Muscle layer of duodenum (tissue), 2 donors: ENCODE measurements around the gene ATP6AP1.

Experiments
- H3K27ac ChIP-seq: one replicate; pipeline ENCODE4 v1.7.0; 2013; ENCODE audit warnings: mild to moderate bottlenecking, low read length
- H3K27me3 ChIP-seq: one replicate; pipeline ENCODE4 v1.7.0; 2013; ENCODE audit warnings: low read depth, mild to moderate bottlenecking, control low read depth, low read length
- H3K36me3 ChIP-seq, 2 donors: one replicate each; pipeline ENCODE4 v1.7.0; 2013; ENCODE audit warnings: low read length in 2 of 2, control low read depth in 1 of 2, mild to moderate bottlenecking in 1 of 2; ENCODE audit not compliant: insufficient read depth in 2 of 2, control insufficient read depth in 1 of 2
- H3K4me1 ChIP-seq, 2 donors: one replicate each; pipeline ENCODE4 v1.7.0; 2013; ENCODE audit warnings: low read length in 2 of 2, mild to moderate bottlenecking in 2 of 2, control low read depth in 1 of 2, moderate library complexity in 1 of 2; ENCODE audit not compliant: insufficient read depth in 2 of 2, control insufficient read depth in 1 of 2
- H3K4me3 ChIP-seq, 2 donors: one replicate each; pipeline ENCODE4 v1.7.0; 2013; ENCODE audit warnings: low read length in 2 of 2, low read depth in 1 of 2, mild to moderate bottlenecking in 1 of 2
- H3K9me3 ChIP-seq, 2 donors: one replicate each; pipeline ENCODE4 v1.7.0; 2013; ENCODE audit warnings: low read length in 2 of 2, control low read depth in 1 of 2, mild to moderate bottlenecking in 1 of 2; ENCODE audit not compliant: control insufficient read depth in 1 of 2
- donor health status: healthy.

ATP6AP1 gene

DNA sequence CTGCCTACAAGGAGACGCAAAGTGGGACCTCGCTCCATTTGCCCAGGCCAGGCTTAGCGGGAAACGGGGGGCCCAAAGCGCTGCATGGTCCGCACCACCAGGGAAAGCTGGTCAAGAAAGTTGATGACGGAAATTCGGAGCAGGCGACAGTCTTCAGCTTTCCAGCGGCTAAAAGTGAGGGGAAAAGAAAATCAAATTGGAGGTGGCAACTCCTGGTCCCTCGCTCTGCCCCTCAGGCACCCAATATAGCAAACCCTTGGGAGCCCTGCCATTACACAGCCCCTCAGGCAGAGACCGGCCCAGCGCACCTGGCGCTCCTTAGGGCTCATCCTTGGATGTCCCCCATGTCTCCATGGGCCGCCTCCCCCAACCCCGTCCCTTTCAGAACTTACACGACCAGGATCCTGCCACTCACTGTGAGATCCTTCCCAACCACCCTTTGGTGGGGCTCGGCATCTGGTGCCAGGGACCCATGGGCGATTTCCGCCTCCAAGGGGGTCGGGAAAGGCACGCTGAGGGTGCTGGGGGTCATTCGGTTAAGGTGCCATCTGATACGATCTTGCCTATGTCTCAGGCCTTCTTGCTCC lies 49.5 kb downstream of the ATP6AP1 start:
- H3K27me3 ChIP-seq: no peaks in the 10 kb centered on the region
- H3K4me3 ChIP-seq: peak overlapping the region; percentile 16 to 56
- H3K27ac ChIP-seq: no peak overlapping the region
- peaks cover 0 to 5% of the 10 kb centered on the region in 2 donors for H3K4me1 ChIP-seq
- H3K36me3 ChIP-seq: peaks cover 0 to 3% of the 10 kb centered on the region in 2 donors
- no peaks in the 10 kb centered on the region for H3K9me3 ChIP-seq

DNA sequence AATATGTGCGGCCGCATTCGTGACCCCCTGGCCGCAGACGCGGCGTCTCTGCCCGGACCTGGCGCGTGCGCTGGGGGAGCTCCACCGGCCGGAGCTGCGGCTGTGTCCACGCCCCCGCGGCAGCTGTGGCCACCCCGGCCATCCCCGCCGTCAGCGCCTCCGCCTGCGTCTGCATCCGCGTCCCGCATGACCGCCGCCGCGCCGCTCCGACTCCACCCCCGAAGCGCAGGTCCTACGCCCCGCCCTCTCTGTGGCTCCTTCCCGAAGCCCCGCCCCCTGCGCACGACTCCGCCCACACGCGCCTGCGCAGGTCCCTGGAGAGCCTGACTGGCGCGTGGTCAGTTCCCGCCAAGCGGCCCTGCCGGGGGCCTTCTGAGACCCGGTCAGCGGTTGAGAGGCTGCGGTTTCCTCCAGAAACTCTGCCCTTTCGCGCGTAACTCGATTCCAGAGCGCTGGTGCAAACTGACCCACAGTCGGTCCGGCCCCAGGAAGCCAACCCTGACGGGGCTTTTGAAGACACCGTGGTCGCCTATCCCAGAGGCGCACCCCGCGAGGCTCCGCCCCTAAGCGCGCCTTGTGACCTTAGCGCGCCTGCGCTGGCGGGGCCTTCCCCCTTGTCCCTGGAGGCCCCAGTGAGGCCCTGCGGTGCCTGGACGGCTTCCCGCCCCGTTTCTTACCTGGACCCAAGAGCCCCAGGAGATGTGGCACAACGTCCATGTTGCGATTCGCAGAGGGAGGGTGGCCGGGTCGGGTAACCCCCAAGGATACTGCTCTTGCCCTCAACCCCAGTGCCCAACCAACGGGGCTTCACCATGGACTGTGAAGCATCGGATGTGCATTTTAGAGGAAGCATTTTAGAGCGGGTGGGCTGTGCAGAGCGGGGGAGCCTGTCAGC lies 50.5 kb downstream of the ATP6AP1 start, which contains the start of gene LAGE3:
Gene LAGE3 (minus strand): TSS at position 554 of the 895 bp plus-strand sequence. CDS start 366 bp downstream, at position 188.
- Histone ChIP-seq H3K27me3 (no peaks in the 10 kb centered on the region), H3K9me3 (no peaks in the 10 kb centered on the region), H3K27ac (no peak within 1 kb of the TSS), H3K4me3 (peak within 1 kb of the TSS; percentile 37 to 56), H3K4me1 (peaks cover 0 to 5% of the 10 kb centered on the region in 2 donors), H3K36me3 (no peaks in the 10 kb centered on the region)

DNA sequence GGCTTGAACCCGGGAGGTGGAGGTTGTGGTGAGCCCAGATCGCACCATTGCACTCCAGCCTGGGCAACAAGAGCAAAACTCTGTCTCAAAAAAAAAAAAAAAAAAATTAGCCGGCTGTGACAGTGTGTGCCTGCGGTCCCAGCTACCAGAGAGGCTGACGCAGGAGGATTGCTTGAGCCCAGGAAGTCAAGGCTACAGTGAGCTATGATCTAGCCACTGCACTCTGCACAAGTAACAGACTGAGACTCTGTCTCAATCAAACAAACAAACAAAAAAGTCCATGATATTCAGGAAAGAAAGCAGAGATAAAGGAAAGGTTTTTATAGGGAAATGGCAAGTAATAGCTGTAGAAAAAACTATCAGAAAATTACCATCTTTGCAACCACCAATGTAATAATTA lies 52.7 kb downstream of the ATP6AP1 start:
- Histone ChIP-seq H3K27me3 (no peaks in the 10 kb centered on the region), H3K36me3 (no peaks in the 10 kb centered on the region), H3K4me3 (no peak overlapping the region), H3K9me3 (no peaks in the 10 kb centered on the region), H3K27ac (no peak overlapping the region), H3K4me1 (peaks cover 0 to 16% of the 10 kb centered on the region in 2 donors)

DNA sequence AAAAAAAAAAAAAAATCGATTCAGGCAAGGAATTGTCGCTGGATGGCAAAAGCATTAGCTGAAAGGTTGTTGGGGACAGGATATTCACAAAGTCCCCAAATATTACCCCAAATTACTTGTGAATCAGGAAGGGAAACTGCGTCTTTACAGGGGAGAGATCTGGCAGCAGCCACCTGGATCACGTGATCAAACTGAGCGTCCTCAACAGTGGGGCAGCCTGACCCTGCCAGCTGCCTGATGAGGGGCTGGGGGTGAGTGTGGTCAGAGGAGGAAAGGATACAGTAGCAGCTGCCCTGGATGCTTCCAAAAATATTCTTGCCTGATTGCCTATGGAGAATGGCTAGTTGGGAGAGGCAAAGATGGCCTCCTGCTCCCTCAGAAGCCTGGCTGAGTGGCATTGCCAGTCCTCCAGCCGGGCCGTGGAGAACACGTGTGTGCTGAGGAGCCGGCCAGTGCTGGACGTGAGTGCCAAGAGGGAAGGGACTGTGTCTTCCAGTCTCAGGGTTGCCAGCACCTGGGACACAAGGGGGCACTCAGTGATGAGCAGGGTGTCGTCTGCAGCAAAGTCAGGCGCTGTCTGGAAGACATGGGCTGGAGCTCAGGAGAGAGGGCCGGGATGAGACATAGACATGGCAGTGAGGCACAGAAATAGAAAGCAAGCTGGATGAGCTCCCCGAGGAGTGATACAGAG lies 53.6 kb downstream of the ATP6AP1 start:
- Histone ChIP-seq H3K27me3 (no peaks in the 10 kb centered on the region), H3K9me3 (no peaks in the 10 kb centered on the region), H3K36me3 (no peaks in the 10 kb centered on the region), H3K4me3 (no peak overlapping the region), H3K4me1 (peaks cover 0 to 19% of the 10 kb centered on the region in 2 donors), H3K27ac (no peak overlapping the region)

DNA sequence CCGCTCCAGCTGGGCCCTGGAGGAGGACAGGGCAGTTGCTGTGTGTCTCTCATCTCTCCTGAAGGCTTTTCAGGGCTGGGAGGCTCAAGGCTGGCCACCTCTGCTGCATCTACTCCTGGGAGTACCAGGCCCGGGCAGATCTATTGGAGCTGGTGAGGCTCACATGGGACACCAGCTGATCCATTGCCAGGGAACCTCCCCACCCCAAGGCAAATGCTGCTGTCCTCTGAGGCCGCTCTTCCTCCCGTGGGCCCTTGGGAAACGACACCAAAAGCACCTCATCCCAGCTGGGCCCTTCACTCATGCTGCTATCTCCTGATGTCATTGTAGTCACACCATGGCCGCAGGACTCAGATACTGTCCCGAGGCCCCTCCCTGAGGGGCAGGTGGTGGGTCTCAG lies 54.3 kb downstream of the ATP6AP1 start:
- Histone ChIP-seq H3K27ac (no peak overlapping the region), H3K27me3 (no peaks in the 10 kb centered on the region), H3K9me3 (no peaks in the 10 kb centered on the region), H3K4me3 (no peak overlapping the region), H3K36me3 (peaks cover 0 to 4% of the 10 kb centered on the region in 2 donors), H3K4me1 (peaks cover 0 to 26% of the 10 kb centered on the region in 2 donors)

DNA sequence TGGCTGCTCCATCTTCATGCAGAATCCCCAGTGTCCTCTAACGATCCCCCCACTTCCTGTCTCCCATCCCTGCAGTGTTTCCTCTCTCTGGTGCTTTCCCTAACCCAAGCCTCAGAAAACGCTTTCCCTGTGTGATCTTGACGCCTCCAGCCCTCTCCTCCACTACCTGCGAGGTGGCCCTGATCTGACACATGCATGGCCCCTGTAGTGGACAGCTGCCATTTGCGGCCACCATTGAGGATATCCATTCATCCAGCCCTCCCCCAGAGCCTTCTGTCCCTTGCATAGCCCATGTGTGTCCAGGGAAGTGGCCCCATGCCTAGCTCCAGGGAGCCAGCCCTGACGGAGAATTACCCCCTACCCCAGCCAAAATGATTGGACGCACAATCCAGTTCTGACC lies 54.8 kb downstream of the ATP6AP1 start:
- H3K9me3 ChIP-seq: no peaks in the 10 kb centered on the region
- H3K27ac ChIP-seq: no peak overlapping the region
- no peaks in the 10 kb centered on the region for H3K27me3 ChIP-seq

DNA sequence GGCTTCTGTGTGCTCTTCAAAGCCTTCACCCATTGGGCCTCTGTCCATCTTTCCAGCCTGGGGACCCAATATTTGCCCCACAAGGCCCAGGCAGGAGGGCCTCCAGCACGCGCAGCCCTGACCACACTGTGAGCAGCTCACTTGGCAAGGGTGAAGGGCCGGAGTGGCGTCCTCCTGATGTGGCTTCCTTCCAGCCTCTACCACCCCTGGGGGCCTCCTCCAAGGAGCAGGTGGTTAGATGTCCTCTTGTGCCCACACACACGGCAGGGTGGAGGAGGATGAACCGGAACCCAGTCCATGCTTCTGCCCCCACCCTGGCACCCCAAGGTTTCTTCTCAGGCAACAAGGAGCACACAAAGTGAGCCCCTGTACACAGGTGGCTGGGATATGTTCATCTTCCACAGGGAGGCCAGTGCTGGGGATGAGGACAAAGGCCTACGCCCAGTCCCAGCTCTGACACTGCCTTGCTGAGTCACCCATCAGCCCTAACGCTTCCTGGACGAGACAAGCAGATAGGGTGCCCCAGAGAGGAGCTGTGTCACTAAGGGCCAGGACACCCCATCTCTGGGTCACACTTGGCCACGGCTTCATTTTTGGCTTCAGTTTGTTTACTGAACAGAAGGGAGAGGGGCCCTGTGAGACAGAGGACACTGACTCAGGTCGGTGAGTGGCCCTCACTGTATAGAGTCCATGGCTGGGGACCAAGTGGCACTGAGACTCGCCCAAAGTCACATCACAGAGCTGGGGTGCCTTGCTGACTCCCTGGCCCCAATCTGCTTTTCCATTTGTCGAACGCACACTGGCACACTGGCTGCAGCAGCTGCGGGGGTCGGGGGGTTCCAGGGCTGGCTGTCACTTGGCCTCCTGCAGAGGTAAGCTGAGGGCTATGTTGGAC lies 56.0 kb downstream of the ATP6AP1 start:
- H3K36me3 ChIP-seq: peaks cover 0 to 8% of the 10 kb centered on the region in 2 donors
- H3K27ac ChIP-seq: no peak overlapping the region
- peaks cover 5 to 32% of the 10 kb centered on the region in 2 donors for H3K4me1 ChIP-seq
- H3K4me3 ChIP-seq: no peak overlapping the region
- H3K27me3 ChIP-seq: no peaks in the 10 kb centered on the region
- no peaks in the 10 kb centered on the region for H3K9me3 ChIP-seq

More for the DNA sequence above, 54.8 kb downstream of the ATP6AP1 start:
- Histone ChIP-seq H3K4me3 (no peak overlapping the region), H3K4me1 (peaks cover 0 to 22% of the 10 kb centered on the region in 2 donors), H3K36me3 (peaks cover 0 to 8% of the 10 kb centered on the region in 2 donors)

DNA sequence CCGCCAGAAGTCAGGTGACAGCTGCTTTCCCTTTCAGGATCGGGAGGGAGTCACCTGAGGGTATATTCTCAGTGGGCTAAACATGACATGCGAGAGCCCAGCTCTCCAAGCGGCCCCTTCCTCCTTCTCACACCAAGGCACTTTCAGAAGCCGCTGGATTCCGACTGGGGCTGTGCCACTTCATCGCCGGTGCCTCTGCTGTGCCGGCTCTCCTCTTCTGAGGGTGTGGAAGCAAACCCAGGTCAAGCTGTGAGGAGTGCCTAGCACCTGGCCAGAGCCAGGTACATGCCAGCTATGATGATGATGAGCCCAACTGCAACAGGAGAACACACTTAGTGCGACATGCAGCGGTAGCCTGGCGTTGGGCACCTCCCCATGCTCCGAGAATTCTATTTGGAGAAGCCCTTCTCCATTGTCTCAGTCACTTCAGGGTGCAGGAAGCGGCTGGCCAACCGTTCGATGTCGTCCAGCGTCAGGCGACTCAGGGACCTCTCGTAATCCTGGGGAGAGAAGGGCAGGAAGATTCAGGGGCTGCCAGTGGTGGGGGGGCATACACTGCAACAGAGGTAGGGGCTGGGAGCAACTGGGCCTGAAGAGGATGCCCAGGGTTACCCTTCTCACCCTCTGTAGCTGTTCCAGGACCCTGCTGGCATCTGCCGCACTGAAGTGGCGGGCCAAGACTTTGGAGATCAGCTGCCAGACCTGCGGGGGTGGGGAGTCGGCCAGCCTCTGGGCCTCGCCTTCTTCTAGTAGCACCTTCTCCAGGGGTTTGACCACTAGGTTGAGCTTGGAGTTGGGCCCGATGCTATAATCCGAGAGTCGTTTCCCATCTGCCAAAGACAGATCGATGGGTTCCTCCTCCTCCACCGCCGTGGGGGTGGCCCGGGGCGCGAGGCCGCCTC lies 56.9 kb downstream of the ATP6AP1 start:
- Histone ChIP-seq H3K9me3 (no peaks in the 10 kb centered on the region), H3K36me3 (peaks cover 0 to 8% of the 10 kb centered on the region in 2 donors), H3K27ac (no peak overlapping the region), H3K27me3 (no peaks in the 10 kb centered on the region), H3K4me3 (peak overlapping the region; percentile 21 to 62), H3K4me1 (peaks cover 5 to 35% of the 10 kb centered on the region in 2 donors)

DNA sequence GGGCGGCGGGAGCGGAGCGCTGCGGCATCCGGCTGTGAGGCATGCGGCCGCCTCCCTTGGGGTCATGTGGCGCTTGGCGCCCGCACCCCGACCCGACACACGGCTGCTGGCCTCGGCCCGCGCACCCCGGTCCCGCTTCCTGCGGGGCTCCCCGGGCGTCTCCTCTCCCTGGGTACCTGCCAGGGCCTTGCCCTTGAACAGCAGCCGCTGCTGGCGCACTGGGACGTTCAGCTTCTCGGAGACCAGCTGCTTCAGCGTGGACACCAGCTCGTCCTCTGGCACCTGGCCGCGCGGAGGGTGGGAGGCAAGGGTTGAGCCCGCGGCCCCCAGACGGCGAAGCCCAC lies 57.5 kb downstream of the ATP6AP1 start:
- Histone ChIP-seq H3K27ac (no peak overlapping the region), H3K4me1 (peaks cover 5 to 35% of the 10 kb centered on the region in 2 donors), H3K9me3 (no peaks in the 10 kb centered on the region), H3K36me3 (peaks cover 0 to 8% of the 10 kb centered on the region in 2 donors), H3K27me3 (no peaks in the 10 kb centered on the region), H3K4me3 (peak overlapping the region; percentile 21 to 62)
